Stimulated activated CD4-positive, alpha-beta T cell treated with anti-CD3 and anti-CD28 coated beads, Interleukin-4, amount 100 ng/mL, for 1 hour (primary cell): ENCODE results near the gene GGT7.
A peak's percentile ranks its signal among the peaks of the same experiment; 100 is the strongest.
"Not testable (repeated sequence)": the region's sequence is repeated elsewhere in the genome, so short reads cannot be mapped to it uniquely, and the experiment has no call there.

ENCODE experiments used
- DNase-seq: peaks from one replicate; pipeline ENCODE4 v3.0.0-alpha.2; 2020

Gene GGT7

DNA sequence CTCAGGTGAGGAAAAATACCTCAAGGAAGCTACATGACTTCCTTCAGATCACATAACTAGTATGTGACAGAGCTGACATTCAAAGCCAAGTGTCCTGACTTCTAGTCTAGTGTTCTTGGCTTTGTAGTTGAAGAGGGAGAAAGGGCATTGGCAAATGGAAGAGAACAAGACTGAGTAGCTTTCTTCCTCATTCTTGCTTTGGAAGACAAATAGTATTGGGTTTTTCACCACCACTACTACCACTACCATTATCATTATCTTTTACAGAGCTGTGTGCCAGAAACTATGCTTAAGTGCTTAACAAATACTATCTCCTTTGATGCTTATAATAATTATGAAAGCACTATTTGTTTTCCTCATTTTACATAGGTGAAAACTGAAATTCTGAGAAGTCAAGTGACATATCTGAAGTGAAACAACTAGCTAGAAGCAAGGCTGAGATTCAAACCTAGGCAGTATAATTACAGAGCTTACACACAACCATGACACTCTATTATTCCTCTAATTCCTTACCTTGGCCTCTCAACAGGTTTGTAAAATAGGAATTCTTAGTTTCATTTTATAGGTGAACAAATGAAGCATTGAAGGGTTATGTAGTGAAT is 10.5 kb upstream of the GGT7 start:
- DNase-seq, result no peak

DNA sequence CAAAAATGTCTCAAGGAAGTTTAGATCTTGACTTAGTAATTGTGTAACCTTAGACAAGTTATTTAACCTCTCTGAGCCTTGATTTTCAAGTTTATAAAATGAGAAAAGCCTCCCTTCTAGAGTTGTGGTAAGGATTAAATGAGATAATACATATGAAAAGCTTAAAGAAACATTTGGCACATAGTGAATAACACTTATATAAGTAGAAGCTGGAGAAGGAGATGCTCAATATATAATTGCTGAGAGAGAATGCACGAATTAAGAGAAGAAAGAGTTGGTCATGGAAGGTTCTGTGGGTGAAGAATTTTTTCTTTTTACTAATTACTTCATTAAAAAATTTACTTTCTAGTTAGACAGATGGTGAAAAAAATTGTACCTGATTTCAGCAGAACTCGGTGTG is 9.0 kb upstream of the GGT7 start:
- no peak for DNase-seq

DNA sequence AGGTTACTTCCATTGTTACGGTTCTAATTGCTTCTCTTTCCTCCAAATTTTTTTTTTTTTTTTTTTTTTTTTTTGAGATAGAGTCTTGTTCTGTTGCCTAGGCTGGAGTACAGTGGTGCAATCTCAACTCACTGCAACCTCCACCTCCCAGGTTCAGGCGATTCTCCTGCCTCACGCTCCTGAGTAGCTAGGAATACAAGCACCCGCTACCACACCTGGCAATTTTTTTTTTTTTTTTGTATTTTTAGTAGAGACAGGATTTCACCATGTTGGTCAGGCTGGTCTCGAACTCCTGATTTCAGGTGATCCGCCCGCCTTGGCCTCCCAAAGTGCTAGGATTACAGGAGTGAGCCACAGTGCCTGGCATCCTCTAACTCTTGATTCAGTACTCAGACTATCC is 8.3 kb upstream of the GGT7 start:
- not testable (repeated sequence) for DNase-seq

DNA sequence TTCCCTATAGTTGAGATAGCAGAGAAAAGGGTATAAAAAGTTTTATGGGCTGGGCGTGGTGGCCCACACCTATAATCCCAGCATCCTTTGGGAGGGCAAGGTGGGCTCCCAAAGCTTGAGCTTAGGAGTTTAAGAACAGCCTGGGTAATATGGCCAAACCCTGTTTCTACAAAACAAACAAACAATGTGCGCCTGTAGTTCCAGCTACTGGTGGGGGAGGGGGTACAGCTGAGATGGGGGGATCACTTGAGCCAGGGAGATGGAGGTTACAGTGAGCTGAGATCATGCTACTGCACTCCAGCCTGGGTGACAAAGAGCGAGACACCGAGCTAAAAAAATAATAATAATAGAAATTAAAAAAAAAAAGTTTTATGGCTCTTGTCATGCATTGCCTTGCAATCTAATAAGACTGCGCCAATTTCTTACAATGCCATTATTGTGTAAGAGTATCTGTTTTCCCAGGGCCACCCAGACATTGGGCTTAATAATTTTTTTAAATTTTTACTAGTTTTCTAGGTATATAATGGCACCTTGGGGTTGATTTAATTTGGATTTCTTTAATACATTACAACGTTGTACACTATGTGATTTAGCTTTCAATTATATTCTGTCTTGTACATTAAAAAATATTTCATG is 7.7 kb upstream of the GGT7 start:
- DNase-seq, result no peak

DNA sequence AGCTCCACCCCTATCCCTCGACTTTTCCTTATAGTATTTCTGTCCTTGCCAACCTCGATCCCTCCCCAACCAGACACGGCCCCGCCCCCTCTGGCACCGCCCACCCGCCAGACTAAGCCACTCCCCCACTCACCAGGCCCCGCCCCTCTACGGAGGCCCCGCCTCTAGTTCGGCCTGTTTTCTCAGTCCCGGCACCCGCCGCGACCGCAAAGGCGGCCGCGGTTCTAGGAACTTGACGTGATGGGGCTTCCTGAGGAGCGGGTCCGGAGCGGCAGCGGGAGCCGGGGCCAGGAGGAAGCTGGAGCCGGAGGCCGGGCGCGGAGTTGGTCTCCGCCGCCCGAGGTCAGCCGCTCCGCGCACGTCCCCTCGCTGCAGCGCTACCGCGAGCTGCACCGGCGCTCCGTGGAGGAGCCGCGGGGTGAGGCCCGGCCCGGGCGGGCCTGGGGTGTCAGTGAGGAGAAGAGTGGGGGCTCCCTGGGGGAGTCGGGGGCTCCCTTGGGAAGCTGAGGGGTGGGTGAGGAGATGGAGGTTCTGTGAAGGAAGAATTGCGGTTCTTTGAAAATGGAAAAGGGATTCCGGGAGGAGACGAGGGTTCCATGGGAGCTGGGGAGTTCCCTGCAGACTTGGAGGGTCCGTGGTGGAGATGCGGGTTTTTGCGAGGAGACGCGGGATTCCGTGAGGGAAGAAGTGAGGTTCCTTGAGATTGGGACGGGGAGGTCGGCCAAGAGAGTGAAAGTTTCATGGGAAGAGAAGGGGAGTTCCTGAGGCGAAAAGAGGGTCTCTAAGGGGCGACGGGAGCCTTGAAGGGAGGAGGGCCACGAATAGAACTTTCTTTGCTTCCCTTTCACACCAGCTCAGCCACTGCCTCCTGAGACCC is 4.0 kb upstream of the GGT7 start, which contains the start of gene ACSS2:
ACSS2 (plus strand) TSS at position 207 of the 877 bp plus-strand sequence; CDS start at position 241, 34 bp downstream.
- DNase-seq, result no peak

DNA sequence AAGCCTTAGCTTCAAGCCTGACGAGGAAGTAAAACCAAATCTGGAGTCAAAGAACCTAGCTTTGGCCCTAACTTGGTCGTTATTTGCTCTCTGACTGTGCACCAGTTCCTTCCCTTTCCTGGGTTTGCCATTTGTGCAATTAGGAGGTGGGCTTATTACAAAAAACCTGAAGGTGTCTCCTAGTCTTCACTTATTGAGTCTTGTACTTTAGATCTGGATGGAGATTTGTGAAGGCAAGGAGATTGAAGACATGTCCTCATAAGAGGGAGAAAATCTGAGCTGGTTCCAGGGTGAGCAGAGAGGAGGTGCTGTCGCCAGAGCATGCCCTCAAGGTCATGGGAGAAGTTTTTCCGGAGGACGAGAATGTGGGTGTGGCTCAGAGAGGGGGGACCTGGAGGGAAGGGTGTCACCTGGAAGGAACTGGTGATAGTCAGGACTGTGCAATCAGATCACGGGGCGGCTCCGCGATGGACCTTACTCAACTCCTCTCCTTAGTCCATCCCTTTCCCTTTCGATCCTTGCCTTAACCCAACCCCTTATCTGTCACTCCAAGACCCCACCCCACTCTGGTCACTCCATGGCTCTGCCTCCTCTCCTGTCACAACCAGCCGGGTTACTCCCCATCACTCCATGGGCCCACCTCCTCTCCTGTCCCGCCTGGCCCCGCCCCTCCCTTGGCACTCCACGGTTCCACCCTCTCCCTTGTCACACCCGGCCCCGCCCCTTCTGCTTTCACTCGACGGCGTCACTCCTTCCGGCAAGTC is 3.2 kb upstream of the GGT7 start:
- peak; percentile 93 for DNase-seq

DNA sequence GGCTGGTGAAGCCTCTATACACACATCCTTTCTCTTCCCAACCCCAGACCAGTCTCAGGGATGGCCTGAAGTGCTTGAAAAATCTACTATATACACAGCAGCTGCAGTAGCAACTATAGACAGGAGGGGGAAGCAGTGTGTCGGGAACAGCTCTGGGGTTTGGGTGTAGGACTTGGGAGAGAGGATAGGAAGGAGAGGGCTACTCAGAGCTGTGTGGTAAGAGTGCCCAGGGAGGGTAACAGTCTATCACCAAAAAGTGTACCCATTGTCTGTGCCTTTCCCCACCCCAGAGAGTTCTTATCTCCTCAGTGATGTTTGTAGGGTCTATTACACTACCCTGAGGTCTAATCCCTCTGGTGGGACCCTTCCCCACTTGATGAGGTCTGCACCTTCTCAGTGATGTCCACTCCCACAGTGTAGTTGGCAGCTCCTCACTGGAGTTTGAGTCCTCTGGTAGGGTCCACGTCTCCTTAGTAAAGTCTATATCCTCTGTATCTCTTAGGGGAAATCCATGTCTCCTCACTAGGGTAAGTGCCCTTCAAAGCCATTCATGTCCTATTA is 1.5 kb upstream of the GGT7 start:
- peak; percentile 49 for DNase-seq

DNA sequence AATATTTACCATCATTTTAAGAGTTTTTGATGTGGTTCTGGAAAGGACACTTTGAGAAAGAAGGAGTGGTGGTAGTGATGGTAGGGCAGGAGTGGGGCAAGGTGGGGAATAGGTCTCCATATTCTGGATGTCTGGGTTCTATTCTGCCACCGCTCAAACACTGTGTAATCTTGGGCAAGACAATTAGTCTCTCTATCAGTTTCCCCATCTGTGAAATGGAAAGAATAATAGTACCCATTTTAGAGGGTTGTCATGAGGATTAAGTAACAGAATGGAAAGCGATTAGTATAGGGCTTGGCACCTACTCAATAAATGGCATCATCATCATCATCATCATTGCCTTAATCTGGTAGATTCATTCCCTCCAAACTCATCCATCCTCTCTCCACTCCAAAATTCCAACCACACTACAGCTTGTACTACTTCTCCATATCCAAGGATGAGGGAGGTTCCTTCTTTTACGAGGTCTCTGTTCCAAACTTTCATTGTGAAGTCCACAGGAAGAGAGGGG is 982 bp upstream of the GGT7 start:
- DNase-seq, result no peak

DNA sequence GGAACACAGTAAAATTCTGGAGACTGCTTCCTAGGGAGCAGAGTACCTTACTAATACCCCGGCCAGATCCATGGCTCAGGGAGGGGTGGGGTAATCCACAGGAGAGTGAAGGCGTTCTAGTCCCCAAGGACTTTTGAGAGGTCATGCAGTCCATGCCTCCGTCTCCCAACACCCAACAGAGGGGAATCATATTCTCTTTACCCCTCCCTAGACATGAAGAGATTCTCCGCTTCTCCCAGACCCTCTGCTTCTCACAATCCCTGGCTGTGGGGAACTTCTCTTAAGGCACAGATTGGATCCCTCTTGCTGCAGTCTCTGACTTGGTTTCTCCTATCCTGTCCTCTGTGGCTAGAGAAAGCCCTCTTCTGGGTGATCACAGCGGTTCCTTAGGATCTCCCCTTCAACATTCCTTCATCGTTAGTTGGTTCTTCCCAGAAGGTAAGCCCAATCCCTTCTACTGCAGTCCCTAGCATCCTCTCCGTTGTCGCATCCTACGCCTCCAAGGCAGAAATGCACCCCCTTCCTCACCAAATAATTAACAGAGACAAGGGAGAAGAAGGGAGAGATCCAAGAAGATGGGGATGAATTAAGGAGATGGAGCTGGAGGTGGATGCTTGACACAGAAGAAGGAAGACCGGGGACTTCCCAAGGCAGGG is 562 bp downstream of the GGT7 start:
- DNase-seq, result no peak

DNA sequence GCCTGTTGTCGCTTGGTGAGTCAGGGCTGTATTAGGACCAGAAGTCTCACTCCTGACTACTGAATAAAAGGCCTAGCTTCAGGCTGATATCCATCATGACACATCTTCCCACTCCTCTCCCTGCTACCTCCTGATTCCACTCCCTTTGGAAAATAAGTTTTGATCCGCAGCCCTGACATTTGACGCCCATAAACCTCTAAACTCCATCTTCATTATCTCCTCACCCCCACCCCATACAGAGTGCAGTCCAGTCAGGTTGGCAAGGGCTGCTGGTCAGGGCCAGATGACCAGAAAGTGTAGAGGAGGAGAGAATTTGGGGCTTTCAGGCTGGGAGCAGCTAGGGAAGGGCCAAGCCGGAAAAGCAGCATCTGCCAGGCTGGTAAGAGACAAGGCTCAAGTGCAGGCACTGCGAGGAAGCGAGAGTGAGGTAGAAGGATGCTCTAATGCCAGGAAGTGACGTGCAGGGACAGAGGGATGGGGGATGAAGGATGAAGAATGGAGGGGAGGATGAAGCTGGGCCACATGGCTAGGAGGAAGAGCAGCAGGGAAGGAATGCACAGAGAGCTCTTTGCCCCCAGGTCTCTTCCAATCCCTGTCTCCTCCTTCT is 1.2 kb downstream of the GGT7 start:
- no peak for DNase-seq

DNA sequence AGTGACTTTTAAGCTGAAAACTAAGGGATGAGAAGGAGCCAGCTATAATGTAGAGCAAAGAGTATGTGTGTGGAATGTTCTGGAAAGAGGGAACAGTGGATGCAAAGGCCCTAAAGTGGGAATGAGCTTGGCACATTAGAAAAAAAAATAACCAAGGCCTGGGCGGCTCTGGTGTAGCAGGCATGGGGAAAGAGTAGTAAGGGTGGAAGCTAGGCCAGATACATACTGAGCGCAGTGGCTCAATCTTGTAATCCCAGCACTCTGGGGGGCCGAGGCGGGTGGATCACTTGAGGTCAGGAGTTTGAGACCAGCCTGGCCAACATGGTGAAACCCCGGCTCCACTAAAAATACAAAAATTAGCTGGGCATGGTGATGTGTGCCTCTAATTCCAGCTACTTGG is 8.4 kb downstream of the GGT7 start:
- no peak for DNase-seq

DNA sequence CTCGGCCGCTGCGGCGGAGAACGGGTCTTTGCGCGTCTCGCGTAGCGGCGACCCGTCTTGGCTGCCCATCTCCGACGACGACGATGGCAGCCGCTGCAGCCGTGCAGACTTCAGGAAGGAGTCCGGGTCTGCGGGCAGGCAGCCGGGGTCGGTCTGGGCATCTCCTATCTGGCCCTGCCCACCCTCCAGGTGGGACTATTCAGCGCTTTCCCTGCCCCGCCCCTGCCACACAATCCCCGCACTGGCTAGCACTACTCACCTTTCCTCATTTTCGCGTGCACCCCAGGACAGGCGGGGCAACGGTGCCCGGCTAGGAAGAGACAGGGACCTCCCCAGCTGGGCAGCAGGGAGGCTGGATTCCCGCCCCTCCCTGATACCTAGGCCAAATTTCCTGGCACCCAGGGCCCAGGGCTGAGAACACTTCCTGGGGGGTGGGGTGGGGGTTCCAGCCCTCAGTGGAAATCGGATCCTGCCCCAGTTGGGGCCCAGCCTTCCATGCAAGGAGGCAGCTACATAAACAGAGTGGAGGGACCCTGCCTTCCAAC is 9.2 kb downstream of the GGT7 start:
- no peak for DNase-seq

DNA sequence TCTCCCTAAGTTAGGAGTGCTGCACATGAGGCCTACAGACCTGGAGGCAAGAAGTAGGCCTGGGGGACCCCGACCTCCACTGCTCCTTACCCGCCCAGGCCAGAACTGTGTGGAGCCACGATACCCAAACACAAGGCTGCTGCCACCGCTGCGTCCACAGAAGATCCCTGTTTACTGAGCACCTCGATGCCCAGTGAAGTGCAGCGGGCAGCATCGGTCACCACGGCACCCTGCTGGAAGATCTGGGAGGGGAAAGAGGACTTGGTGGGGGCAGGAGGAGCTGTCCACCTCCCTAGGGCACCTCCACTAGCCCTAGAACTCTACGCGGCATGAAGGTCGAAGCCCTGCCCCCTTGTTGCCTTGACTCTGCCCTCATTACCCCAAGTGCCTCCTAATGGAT is 9.9 kb downstream of the GGT7 start:
- no peak for DNase-seq

DNA sequence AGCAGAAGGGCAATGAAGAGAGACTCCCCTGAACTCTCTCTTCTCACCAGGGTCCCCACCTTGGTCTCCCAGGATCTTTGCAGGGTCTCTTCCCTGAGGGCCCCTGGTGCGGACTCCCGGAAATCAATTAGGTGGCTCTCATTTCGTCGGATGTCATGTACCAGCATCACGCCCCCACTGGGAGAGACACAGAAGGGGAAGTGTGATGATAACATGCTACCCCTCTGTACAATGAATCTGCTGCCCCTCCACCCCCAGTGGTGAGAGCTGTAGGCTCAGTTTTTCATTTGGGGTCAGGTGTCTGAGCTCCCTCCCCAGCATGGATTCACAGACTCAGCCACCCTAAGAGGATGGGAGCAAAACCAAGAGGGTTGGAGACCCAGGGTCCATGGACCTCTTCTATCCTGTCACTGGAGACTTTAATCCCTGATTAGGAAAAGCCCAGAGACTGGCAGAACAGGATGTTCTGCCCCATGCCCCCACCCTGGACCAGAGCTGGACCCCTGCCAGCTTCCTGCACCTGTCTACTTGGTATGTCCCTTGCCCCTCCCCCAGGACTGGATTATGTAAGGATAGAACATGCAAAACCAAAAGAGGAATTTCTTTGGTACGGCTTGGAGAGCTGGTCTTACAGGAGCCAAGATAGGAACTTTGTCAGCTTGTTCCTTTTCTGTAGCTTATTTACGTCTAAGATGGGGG is 11.1 kb downstream of the GGT7 start:
- DNase-seq, result no peak

DNA sequence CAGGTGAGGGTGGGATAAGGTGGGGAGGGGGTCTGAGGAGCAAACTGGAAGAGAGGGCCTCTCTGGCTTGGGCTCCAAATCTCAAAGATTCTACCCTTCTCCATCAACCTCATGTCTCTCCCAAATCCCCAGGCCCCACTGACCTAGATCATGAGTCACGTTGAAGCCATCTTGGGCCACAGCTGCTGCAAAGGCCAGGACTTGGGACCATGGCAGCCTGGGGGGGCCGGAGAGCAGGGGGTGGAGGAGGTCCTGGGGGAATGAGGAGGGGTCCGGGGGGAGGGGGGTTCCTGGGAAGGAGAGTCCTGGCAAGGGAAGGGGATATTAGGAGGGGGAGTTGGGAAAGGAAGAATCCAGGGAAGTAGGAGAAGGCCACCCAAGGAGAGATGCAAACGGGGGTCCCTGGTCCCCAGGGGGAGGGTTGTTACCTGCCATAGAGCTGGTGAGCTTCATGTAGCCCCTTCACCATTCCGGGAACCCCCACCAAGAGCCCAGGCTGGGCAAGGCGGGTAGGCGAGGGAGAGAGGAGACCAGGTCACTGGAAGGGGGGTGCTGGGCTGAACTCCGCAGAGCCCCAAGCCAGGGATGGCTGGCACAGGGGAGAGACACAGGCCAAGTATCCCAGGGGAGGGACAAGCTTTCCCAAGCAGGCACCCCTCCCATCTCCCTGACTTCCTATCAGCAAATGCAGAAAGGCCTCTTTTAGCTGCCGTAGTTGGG is 12.7 kb downstream of the GGT7 start:
- no peak for DNase-seq

DNA sequence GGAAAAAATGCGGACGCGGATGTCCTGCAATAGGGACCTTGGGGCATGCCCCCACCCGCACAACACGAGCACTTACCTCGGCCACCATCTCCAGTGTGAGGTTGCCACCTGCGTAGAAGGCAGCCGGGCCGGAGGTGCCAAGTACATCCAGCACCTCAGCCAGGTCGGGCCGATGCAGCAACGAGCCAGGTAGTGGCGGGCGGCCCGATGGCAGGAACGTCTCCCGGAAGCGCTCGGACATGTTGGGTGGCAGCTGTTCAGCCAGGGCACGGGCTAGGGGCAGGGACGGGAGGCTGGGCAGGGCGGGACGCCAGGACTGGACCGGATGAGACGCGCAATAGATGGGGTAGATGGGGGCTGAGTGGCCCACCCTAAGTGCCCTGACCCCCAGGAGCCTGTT is 13.3 kb downstream of the GGT7 start:
- no peak for DNase-seq

DNA sequence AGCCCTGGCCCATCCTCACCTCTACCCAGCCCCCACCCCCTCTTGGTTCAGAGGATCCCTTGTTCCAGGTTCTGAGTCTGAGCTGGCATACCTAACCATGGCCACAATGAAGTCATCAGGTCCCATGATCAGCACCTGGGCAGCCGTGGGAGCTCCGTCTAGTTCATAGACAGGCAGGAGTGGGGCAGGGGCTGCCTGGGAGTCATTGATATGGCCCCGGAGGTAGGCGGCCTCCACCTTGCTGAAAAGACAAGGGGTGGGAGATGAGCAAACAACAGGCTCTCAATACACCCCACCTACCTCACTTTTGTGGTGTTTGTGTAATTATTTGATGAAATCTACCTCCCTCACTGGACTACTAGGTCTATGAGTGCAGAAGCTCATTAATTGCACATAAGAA is 20.4 kb downstream of the GGT7 start:
- no peak for DNase-seq

DNA sequence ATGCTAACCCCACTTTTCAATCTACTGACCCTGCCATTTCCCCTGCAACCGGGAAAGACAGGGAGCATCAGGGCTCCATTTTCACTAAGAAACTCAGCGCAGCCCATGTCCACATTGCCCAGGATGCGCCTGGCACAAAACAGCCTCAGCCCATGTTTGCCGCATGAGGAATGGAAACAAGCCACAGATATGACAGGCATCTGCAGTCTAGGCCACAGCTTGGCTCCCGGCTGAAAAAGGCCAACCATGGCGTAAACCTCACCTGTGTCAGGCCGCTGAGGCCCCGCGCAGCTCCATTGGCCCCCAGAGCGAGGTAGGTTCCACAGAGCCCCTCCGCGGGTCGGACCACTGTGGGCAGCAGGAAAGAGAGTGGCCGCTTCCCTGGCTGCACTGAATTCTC is 21.7 kb downstream of the GGT7 start:
- no peak for DNase-seq

DNA sequence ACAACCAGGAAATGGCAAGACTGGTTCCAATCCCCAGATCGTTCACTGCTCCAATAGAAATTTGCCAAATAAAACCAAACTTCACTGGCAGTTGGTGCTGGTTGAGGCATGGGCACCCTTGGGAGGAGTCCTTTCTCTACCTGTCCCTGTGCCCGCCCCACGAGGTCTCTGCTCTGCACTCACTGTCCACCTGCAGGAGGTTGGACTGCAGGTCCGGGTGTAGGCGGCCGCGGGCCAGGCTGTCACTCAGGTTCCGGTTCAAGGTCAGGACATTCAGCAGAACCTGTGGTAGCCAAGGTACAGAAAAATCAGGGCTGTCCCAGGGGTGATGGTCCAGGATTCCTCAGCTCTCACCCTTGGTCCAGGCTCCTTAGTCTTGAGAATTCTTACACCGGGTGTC is 22.9 kb downstream of the GGT7 start:
- DNase-seq, result no peak

DNA sequence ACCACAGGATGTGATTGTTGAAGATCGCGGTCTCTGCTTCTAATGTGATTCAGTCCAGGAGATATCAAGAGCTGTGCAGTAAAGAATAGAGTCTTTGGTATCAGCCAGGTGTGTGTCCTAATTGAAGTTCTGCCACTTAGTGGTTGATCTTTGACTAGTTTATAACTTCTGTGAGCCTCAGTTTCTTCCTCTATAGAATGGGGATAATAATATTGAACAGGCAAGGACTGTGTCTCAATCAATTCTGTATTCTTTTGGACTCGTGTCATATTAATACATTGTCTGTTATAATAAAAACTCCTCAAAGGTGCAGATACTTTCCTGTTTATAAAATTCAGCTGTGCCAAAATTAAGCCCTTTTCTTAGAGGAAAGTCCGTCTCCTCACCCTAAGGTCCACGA is 24.1 kb downstream of the GGT7 start:
- DNase-seq, result no peak
